ENCODE measurements around the gene TBL1X.

Gene TBL1X

DNA sequence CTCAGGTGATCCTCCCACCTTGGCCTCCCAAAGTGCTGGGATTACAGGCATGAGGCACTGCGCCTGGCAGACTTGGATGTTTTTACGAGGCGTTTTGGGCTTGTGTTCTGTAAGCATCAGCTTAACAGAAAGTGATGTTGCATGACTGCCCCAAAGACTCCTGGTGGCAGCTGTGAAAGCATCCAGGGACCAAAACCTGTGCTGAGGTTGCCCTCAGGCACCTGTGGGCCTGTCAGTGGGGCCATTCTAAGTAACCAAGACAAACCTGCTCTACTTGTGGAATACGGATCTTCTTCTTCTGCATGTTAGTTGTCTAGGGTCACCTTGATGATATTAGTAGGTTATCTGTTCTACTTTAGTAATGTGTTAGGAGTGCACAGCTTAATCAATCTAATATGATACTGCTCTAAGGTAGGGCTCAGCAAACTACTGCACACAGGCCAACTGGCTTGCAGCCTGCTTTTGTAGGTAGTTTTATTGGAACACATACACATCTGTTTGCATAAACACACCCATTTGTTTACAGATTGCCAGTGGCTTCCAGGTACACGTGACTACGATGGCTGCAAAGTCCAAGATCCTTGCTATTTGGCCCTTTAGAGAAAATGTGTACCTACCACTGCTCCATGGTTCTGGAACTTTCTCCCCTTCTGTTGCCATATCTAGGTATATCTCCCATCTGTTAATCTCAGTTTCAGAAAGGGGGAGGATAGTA is 164.1 kb downstream of the TBL1X start:
- no peak for DNase-seq (ENCODE audit: low read depth)

DNA sequence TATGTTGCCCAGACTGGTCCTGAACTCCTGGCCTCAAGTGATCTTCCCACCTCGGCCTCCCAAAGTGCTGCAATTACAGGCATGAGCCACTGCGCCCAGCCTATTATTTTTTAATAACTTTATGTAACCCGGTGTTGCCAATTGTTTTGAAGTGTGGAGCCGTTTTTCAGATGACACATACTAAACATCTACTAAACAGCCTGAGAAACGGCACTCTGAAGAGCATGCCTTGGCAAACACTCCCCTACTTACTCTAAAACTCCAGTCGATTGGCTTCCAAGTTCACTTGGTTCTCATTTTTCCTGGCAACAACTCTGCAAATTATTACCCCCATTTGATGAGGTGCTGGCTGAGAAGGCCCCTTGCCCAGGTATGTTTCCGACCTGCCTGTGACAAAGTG is 169.7 kb downstream of the TBL1X start:
- no peak for DNase-seq (ENCODE audit: low read depth)

DNA sequence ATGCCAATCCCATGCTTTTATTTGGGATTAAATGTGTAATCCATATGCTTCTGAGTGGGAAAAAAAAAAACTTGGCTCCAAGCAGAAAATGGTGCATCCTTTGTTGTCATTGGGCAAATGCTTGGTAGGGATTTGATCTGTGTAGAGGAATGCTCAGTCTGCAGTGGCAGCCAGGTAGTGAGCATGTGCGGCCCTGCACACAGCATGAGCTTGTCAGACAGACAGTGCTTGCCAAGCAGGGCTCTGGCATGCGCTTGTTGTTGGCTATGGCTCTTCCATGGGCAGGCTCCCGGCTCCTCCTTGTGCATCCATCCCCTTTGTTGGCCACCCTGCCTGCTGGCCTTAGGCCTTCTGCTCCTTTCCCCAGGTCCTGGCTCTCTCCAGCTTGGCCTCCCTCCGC is 170.5 kb downstream of the TBL1X start:
- no peak for DNase-seq (ENCODE audit: low read depth)

DNA sequence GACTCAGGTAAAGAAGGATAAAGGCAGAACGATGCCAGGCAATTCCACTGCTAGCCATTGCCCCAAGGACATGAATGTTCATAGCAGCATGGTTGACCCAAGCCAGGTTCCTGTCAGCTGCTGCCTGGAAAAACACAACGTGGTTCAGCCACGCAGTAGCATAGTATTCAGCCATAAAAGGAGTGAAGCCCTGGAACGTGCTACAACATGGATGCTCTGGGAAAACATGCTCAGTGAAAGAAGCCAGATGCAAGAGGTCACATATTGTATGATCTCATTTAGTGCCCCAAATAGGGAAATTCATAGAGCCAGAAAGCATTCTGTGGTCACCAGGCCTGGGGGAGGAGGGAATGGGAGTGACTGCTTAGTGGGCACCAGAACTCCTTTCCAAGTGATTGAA is 170.9 kb downstream of the TBL1X start:
- no peak for DNase-seq (ENCODE audit: low read depth)

DNA sequence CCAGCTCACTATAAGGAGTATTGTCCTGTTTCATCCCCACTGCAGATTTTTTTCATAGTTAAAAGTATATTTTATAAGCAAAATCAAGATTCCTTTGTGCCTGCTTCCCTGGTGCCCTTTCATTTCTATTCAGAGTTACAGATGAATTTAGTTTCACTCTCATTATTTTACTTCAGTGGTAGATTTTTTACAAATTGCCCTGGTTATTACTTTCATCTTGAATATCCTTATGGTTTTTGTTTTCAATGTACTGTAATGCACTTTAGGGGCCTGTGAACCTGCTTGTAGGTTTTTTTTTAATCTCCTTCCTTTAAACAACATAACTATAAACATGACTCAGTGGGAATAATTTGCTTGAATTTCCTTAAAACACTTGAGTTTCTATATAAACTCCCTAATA is 174.0 kb downstream of the TBL1X start:
- no peak for DNase-seq (ENCODE audit: low read depth)

DNA sequence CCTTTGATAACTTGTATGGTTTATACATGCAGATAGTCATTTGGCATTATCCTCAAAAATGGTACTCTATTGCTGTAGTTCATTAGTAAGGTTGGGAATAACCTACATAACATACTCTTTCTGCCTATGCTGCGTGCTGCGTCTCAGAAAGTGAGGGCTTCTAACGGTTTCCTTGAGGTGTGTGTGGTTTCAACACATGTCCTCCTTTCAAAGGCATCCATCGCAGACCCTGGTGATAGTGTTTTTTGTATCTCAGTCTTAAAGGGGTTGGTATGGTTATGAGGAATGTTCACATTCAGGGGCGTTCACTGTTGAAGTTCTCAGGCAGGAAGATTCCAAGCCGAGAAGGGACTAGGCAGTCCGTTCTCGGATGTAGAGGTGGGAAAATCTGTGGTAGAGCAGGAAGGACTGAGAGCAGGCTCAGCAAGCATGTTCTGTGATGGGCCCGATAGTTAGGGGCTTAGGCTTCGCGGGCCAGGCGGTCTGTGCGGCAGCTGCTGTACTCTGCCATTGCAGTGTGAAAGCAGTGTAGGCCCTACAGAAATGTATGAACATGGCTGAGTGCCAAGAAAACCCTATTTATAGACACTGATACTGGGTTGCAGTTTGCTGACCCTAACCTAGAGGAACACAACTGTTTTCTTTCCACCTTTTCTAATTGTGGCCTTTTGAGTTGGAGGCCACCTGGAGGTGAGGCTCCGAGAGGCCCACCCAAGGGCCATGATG is 177.6 kb downstream of the TBL1X start:
- DNase-seq (ENCODE audit: low read depth), result no peak

DNA sequence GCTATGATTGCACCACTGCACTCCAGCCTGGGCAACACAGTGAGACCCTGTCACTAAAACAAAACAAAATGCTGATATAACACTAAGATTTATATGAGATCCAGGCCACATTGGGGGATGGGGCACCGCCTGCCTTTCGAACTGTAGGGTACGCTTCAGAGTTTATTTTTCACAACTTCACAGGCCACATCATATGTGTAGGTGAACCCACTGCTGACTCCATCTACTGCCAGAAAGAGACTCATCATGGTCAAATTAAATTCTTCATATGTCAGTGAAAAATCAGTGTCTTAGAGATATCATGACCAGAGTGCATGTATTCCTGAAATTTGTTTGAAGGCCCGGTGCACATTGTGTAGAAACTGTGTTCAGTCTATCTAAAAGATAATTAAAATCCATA is 178.9 kb downstream of the TBL1X start:
- no peak for DNase-seq (ENCODE audit: low read depth)

DNA sequence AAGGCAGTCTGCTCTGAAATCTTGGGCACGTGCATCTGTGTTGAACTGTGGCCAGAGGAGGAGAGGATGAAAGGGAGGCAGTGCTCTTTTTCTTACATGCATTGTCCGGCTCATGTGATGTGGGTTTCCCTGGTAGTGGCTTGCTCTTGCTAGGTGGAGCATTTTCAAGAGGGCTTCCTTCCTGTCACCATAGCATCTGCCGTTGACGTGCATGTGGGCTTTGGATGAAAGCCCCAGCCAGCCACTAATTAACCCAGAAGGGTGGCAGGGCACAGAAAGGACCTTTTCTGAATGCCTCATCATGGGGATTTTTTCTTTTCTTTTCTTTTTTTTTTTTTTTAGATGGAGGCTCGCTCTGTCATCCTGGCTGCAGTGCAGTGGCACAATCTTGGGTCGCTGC is 179.5 kb downstream of the TBL1X start:
- no peak for DNase-seq (ENCODE audit: low read depth)

DNA sequence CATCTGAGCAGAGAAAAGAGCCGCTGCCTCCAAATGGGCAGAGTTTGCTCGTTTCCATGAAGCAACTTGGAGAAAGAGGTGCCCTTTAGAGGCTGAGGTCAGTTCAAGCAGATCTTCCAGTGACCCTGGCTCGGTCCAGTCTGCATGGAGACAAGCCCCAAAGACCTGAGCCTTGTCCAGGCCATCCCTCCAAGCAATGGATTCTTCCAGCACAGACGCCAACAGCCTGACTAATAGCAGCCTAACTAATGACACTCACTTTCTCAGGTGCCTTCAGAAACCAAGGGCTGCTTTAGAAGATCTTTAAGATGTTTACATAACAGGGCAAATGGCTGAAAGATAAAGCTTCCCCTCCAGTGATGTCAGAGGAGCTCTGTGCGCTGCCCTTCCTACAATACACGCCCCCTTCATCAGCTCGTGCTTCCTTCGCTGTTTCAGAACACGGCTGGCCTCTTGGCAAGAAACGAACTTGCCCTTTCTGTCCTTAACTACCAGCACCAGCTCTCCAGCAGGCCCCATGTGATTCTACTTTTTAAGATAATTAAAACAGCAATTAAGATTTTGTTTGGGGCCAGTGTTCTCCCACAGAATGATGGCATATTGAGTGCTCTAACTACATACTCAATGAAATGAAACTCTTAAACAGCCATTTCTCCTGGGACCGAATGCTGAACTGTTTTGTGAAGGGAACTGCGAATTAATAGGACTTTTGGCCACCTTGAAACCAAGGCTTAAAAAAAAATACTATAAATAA is 181.8 kb downstream of the TBL1X start:
- DNase-seq (ENCODE audit: low read depth), result no peak

DNA sequence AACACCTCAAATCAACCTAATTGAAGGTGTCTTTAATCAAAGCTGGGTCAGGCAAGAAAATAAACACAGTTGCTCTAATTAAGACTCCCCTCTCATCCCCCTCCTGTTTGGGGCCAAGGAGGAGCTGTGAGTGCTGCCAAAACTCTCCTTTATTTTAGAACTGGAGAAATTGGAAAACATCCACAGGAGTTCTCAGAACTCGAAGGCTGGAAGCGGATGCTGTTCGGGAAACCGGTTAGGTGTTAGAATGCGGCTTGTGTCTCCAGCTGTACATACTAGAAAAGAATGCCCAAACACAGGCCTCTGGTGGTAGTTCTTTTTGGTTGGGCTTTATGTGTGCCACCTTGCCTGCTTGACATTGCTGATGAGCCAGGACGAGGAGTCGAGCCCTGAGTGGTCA is 182.6 kb downstream of the TBL1X start:
- no peak for DNase-seq (ENCODE audit: low read depth)

DNA sequence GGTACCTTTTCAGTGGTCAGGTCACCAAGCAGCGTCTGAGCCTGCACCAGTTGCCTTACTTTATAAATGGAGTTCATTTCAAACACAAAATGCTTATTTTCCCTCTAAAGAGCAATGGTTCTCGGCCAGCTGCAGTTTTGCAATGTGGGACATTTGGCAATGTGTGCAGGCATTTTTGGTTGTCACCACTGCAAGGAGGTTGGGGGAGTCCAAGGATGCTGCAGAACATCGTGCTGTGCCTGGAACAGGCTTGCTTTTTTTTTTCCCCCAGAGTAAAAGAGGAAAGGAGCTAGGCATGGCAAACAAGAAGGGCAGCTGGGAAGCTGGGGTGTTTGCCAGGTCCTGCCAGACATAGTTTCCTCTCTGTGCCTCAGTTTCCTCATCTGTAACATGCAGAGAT is 185.2 kb downstream of the TBL1X start:
- DNase-seq (ENCODE audit: low read depth), result no peak

DNA sequence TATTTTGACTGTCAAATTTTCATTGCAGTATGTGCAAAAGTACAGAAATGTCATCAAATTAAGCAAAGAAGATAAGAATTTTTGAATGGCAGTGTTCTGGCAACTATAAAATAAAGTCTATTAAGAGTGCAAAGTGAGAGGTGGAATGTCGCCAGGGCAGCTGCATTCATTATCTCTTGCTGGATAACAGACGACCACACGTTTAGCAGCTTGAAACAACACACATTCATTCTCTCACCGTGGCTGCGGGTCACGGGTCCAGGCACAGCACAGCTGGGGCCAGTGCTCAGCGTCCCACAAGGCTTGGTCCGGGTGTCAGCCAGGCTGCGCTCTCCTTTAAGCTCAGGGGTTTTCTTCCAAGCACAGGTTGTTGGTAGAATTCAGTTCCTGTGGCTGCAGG is 186.9 kb downstream of the TBL1X start:
- no peak for DNase-seq (ENCODE audit: low read depth)

DNA sequence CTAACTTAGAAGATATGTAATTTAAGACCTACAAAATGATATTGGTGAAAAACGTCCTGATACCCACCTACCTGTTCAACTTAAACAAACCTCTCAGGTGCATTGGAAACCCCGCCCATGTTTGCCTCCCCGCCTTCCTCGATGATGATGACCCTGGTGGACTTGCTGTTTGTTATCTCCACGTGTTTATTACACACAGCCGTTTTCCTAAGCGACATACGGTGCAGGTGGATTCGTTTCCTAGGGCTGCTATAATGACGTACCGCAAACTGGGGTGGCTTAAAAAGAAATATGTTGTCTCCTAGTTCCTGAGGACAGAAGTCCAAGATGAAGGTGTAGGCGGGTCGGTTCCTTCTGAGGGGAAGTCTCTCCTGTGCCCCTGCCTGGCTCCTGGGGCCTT is 190.1 kb downstream of the TBL1X start:
- DNase-seq (ENCODE audit: low read depth), result no peak

DNA sequence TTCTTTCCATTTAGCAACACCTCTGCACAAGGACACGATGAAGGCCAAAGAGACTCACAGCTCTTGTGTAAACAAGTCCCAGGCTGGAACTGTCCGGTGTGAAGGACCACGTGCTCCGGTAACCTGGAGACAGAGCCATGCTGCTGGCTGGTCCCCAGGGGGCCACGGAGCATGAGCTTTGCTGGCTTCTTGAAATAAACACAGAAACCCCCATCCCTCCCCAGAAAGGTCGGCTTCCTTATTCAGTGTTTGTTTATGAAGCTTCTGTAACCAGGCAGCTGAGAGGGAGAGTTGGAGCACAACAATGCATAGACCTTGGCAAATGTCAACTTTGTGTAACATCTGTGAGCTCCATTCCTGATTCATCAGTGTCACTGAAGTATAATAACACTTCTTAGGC is 191.4 kb downstream of the TBL1X start:
- DNase-seq (ENCODE audit: low read depth), result no peak

DNA sequence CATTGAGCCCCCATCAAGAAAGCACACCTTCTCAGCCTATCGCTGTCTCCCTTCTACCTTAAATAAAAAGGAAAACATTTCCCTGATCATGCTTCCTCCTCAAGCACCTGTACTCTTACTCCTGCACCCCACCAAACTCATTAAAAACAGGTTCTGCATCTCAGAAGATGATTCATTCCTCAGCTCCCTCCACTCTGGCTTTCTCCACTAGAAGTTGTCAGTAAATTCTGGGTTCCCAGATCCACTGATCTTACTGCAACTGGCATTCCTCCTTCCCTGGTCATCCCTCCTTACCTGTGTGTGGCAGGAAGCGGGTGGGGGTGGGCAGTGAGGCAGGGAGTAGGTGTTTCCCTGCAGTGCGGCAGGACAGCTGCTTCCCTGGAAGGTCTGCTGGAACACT is 192.0 kb downstream of the TBL1X start:
- DNase-seq (ENCODE audit: low read depth), result no peak

DNA sequence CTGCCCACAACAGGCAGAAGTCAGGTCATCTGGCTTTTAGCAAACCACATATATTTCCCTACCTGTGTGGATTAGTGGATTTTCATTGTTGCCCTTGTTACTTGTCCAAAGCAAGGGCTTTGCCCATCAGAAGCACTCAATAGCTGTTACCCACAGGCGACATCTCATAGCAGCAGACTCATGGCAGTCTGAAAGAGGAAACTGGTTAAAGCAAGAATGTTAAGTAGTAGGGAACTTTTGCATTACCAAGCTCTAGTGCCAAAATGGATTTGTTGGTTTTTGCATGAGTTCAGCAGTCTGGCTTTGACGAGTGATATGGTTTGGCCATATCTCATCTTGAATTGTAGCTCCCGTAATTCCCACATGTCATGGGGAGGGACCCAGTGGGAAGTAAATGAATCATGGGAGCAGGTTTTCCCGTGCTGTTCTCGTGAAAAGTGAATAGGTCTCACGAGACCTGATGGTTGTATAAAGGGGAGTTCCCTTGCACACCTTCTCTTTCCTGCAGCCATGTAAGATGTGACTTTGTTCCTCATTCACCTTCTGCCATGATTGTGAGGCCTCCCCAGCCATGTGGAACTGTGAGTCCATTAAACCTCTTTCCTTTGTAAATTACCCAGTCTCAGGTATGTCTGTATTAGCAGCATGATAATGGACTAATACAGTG is 192.9 kb downstream of the TBL1X start:
- DNase-seq (ENCODE audit: low read depth), result no peak

DNA sequence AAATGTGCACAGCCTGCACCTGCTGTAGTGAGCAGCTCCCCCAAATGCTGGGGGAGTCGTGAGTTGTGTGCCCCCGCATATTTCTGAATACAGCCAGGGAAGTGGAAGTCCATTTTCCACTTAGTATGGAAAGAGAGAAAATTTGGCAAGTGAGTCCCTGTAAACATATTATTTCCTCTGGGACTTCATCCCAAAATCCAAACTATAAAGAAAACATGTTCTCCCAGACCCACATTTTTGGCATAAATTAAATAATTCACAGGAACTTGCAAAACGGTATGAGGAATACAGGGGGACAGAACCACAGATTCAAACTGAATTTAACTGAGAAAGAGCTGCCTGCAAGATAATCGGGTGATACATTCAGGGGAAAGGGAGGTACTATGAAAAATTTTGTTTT is 193.6 kb downstream of the TBL1X start:
- no peak for DNase-seq (ENCODE audit: low read depth)

DNA sequence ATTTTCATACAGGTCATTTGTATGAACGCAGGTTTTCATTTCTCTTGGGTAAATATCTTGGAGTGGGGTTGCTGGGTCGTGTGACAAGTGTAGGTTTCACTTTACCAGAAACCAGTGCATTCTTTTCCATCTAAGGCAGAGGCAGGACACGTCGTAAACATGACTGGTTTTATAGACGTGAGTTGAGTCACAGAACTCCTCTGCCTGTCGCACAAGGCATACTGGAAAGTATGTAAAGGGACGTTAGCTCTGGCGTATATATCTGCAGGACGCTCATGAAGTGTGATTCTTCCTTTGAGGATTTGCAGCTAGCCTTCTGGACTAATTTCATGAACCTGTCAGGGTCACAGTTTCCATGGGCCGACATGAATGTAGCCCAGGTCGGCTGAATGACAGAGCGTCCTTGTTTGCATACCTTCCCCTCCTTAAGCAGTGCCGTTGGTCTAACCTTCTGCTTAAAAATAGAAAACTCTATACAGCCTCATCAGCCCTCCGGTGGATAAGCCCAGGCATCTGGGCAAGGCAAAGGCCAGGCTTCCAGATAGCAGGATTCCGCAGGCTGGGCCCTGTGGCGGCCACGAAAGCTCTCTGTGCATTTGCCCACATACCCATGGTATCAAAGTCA is 194.8 kb downstream of the TBL1X start:
- no peak for DNase-seq (ENCODE audit: low read depth)

DNA sequence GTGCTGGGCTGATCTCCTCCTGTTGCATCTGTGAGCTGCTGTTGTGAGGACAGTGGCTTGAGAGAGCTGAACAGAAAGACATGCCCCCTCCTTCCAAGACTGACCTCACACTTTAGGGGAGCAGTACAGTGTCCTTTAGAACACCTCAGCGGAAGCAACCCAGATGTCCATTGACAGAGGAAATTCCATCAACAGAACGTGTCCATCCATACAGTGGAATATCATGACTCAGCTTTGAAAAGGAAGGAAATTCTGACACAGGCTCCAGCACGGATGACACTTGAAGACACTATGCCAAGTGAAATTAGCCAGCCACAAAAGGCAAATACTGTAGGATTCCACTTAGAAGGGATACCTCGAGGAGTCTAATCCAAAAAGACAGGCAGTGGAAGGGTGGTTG is 197.3 kb downstream of the TBL1X start:
- DNase-seq (ENCODE audit: low read depth), result no peak

DNA sequence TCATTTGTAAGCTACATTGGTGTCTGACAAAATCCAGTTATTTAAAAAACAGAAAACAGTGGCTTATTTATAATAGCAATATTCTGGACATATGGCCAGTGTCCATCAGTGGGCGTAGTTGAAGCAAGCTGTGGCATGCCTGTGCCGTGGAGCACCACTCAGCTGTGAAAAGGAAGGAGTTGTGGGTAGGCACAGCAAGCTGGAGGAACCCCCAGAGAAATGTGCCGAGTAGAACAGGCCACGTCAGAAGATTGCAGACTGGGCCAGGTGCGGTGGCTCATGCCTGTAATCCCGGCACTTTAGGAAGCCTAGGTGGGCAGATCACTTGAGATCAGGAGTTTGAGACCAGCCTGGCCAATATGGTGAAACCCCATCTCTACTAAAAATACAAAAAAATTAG is 198.4 kb downstream of the TBL1X start:
- no peak for DNase-seq (ENCODE audit: low read depth)

DNA sequence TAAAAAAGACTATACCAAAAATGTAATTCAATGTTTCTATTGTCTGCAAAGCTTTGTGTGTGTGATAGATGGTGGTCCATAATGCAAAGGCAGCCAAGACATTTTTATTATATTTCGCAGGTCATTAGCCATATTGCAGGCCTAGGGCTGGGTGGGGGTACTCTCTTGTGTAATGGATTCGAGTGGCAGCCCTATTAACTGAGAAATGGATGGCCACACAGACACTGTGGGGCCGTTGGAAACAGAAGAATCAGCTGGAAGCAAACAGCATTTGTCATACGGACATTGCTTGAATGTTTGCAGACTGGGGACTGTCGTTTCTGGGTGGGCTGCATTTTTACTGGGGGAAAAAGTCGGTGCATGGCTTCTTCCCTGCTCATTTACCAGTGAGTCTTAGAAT is 199.4 kb downstream of the TBL1X start:
- DNase-seq (ENCODE audit: low read depth), result no peak

DNA sequence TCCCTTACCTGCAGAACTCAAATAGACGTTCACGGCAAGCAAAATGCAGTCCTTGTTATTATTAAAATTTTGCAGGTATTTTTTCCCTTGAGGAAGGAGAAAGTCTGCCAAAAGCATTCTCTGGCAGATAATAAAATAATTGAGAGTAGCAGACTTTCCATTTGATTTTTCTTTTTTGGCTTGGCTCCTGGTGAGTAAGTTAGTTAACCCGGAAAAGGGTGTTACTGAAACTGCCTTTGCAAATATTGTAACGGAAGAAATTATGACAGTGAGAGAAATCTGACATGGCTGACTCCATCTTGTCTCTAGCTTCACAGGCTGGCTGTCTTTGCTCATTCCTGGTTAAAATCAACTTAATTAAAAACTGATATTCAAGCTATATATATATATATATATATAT is 200.3 kb downstream of the TBL1X start:
- DNase-seq (ENCODE audit: low read depth), result no peak

Measured in stimulated activated CD4-positive, alpha-beta T cell treated with anti-CD3 and anti-CD28 coated beads, Interleukin-2, amount 100 ng/mL, for 4 hours (primary cell).